ENCODE results near the gene DPP10.

DPP10 gene

DNA sequence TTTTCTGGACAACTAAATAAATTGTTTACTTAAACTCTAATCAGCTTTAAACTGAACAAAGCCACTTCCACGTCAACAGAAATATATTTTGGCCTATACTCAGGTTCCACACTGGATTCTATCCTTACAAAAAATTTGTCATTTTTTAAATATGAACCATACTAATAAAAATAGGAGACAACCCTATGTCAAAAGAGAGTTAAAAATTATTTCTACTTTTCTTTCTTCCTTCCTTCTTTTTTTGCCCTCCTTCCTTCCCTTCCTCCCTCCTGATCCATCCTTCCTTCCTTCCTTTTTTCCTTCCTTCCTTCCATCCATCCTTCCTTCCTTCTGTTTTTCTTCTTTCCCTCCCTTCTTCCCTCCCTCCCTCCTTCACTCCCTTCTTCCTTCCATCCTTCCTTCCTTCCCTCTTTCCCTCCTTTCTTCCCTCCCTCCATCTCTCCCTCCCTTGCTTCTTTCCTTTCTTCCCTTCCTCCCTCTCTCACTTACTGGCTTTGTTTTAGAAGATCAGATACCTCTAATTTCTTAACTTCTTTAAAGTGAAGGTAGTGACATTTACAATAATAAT is 1444.9 kb downstream of the DPP10 start:
- no peak for ATAC-seq (replicated peaks; ENCODE audit: extremely low read depth, poor library complexity, severe bottlenecking)
- Mint-ChIP-seq H3K4me3 (no peak overlapping the region), H3K27ac (ENCODE audit: low read depth) (no peak overlapping the region), H3K4me1 (no peaks in the 10 kb centered on the region), H3K9me3 (peaks cover 30% of the 10 kb centered on the region), H3K36me3 (ENCODE audit: insufficient read depth) (no peaks in the 10 kb centered on the region), H3K27me3 (no peaks in the 10 kb centered on the region)
- DNase-seq (ENCODE audit: low spot score in 2 of 2) = no peak
